Right ventricle myocardium superior (tissue), 1 donor: Measurements from ENCODE around the gene EDARADD. TPM values are rescaled to one million over a fixed set of nuclear protein-coding genes. Genes with fewer than 3 reads are reported as not detected.
"Not testable (repeated sequence)": the region's sequence is repeated elsewhere in the genome, so short reads cannot be mapped to it uniquely, and the experiment has no call there.

Source experiments
- ATAC-seq: fragments of 200-7000 bp; cut with Tn5 transposase; one replicate; pipeline ENCODE4 v1.9.1; 2020; ENCODE audit warnings: mild to moderate bottlenecking; ENCODE audit not compliant: poor library complexity
- DNase-seq: peaks from one replicate; pipeline ENCODE4 v3.0.0-alpha.2; 2020
- intact Hi-C: fragments of 100-400 bp; cut with DNase I; formaldehyde crosslinking; loops from one replicate; pipeline ENCODE4 v1.11.2; 2022
- total RNA-seq: library from RNA; stranded (reverse); fragmentation: NEBNext Ultra II Directional; extraction: Animal tissue kit (Norgen Biotek cat#: 25700); gene quantifications from one replicate; pipeline ENCODE4 v1.2.1, GENCODE V29; 2021
- donor health status: DM: no; HTN: yes; CAD: no; lungs with severe emphysema.

EDARADD gene
- total RNA-seq, 1 donor from 2014 or later: 0.78 TPM

- ATAC-seq: no peak
- no peak for DNase-seq
- intact Hi-C loops: no loop called here
Observed at GRCh38 chr1:236421850-236422516, 27.9 kb downstream of the EDARADD start.

GRCh38 chr1:236422517-236422876 lies 28.4 kb downstream of the EDARADD start:
- intact Hi-C loops: no loop called here
- ATAC-seq (no peak), DNase-seq (no peak)

- no peak for ATAC-seq
- intact Hi-C loops: no loop called here
- no peak for DNase-seq
Observed at GRCh38 chr1:236425031-236425663, 31.1 kb downstream of the EDARADD start.

- DNase-seq (no peak), ATAC-seq (no peak)
- intact Hi-C loops: no loop called here
Observed at GRCh38 chr1:236426215-236426614, 32.1 kb downstream of the EDARADD start.

GRCh38 chr1:236429715-236430274 lies 35.7 kb downstream of the EDARADD start:
- intact Hi-C loops: no loop called here
- ATAC-seq (no peak), DNase-seq (no peak)

- ATAC-seq (no peak), DNase-seq (no peak)
- intact Hi-C loops: no loop called here
Observed at GRCh38 chr1:236433819-236434315, 39.8 kb downstream of the EDARADD start.

GRCh38 chr1:236438614-236439013 lies 44.5 kb downstream of the EDARADD start:
- DNase-seq (no peak), ATAC-seq (no peak)
- intact Hi-C loops: no loop called here

GRCh38 chr1:236440373-236440772 lies 46.3 kb downstream of the EDARADD start:
- ATAC-seq: no peak
- intact Hi-C loops: no loop called here

GRCh38 chr1:236450779-236451178 lies 56.7 kb downstream of the EDARADD start:
- ATAC-seq (no peak), DNase-seq (no peak)
- intact Hi-C loops: no loop called here

More at GRCh38 chr1:236440373-236440772, 46.3 kb downstream of the EDARADD start:
- DNase-seq: no peak

GRCh38 chr1:236451796-236452373 lies 57.8 kb downstream of the EDARADD start:
- intact Hi-C loops: no loop called here
- DNase-seq (no peak), ATAC-seq (no peak)

- intact Hi-C loops: no loop called here
- no peak for ATAC-seq
- DNase-seq: no peak
Observed at GRCh38 chr1:236455243-236455642, 61.2 kb downstream of the EDARADD start.

- intact Hi-C loops: no loop called here
- DNase-seq (no peak), ATAC-seq (no peak)
Observed at GRCh38 chr1:236457775-236458174, 63.7 kb downstream of the EDARADD start.

GRCh38 chr1:236458996-236459395 lies 64.9 kb downstream of the EDARADD start:
- no peak for DNase-seq
- intact Hi-C loops: no loop called here

GRCh38 chr1:236460103-236460502 lies 66.0 kb downstream of the EDARADD start:
- no peak for DNase-seq
- intact Hi-C loops: no loop called here
- ATAC-seq: no peak

More at GRCh38 chr1:236458996-236459395, 64.9 kb downstream of the EDARADD start:
- no peak for ATAC-seq

- intact Hi-C loops, DNase-seq, ATAC-seq: not testable (repeated sequence)
Observed at GRCh38 chr1:236464197-236464596, 70.1 kb downstream of the EDARADD start.

- DNase-seq (no peak), ATAC-seq (no peak)
- intact Hi-C loops: no loop called here
Observed at GRCh38 chr1:236465231-236465958, 71.3 kb downstream of the EDARADD start.

GRCh38 chr1:236465959-236466303 lies 71.8 kb downstream of the EDARADD start:
- ATAC-seq: no peak
- DNase-seq: no peak
- intact Hi-C loops: no loop called here

- intact Hi-C loops: no loop called here
- ATAC-seq (no peak), DNase-seq (no peak)
Observed at GRCh38 chr1:236467327-236467641, 73.2 kb downstream of the EDARADD start.

- DNase-seq (no peak), ATAC-seq (no peak)
- intact Hi-C loops: no loop called here
Observed at GRCh38 chr1:236468625-236469024, 74.5 kb downstream of the EDARADD start.
